Retinal pigment epithelial cell (primary cell): ENCODE measurements around the gene FBXO9.

Experiments used
- DNase-seq: peaks from one replicate; pipeline ENCODE4 v3.0.0-alpha.2; 2010; ENCODE audit warnings: low read depth
- H3K4me3 ChIP-seq: 2 replicates; pipeline ENCODE4 v1.5.1; 2011; ENCODE audit warnings: mild to moderate bottlenecking, low read length, control low read depth, moderate library complexity
- TF ChIP-seq, protein P1 (sequence below): conservative IDR thresholded peaks from 2 replicates; pipeline ENCODE4 v1.5.1; 2011; ENCODE audit warnings: low read depth, low read length, control low read depth, inconsistent platforms

The FBXO9 gene

DNA sequence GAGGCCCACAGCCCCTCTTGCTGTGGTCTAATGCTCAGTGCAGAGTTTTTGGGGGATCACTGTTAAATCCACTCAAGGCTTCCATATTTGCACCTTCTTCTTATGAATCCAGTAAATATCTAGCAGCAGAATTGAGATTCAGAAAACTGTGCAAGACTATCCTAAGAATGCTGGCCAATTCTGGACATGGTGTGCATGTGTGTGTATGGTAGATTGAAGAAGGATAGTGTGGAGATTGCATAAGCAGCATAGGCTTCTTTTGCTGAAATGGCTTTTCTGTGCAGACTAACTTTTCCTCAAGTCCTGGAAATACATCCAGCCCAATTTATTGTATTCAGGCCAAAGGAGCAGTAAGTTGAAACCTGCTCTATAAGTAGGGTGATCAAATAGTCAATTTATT lies 39.7 kb downstream of the FBXO9 start:
- TF ChIP-seq, protein P1, sequence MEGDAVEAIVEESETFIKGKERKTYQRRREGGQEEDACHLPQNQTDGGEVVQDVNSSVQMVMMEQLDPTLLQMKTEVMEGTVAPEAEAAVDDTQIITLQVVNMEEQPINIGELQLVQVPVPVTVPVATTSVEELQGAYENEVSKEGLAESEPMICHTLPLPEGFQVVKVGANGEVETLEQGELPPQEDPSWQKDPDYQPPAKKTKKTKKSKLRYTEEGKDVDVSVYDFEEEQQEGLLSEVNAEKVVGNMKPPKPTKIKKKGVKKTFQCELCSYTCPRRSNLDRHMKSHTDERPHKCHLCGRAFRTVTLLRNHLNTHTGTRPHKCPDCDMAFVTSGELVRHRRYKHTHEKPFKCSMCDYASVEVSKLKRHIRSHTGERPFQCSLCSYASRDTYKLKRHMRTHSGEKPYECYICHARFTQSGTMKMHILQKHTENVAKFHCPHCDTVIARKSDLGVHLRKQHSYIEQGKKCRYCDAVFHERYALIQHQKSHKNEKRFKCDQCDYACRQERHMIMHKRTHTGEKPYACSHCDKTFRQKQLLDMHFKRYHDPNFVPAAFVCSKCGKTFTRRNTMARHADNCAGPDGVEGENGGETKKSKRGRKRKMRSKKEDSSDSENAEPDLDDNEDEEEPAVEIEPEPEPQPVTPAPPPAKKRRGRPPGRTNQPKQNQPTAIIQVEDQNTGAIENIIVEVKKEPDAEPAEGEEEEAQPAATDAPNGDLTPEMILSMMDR, result no peak
- DNase-seq, result no peak
- no peak overlapping the region for H3K4me3 ChIP-seq

DNA sequence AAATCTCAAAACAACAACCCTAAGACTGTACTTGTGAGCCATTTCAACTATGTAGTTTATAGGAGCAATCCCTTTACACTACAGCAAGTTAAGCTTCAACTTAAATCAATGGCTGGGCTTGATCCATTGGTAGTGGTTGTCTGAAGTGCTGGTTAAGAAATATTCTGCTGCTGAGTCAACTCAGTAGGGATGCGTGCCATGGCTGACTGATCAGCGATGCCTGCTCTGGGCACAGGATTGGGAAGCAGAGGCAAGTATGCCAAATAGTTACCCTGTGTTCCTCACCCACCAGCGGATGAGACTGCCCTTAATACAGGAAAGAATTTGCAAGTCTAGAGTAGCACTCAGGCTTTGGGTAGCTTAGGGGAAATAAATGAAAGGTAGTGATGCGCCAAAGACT lies 41.9 kb downstream of the FBXO9 start:
- H3K4me3 ChIP-seq, result no peak overlapping the region
- DNase-seq, result peak; percentile 26
- TF ChIP-seq, protein P1, result no peak

DNA sequence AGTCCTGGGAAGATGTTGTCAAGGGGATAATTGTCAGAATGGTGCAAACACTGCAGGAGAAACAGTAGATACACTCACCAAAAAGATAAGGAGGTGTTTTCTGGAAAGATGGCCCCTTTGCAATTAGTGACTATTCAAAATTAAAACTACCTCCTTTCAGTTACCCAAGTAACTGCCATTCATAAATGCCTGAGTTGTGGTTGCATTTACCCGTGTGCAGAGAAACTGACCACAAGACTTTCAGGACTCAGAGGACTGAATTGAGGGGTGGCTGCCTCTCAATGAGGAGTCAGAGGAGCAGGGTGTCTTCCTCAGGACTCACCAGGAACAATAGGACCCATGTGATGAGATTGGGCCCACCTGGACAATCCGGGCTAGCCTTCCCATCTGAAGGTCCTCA lies 44.4 kb downstream of the FBXO9 start:
- no peak for DNase-seq
- TF ChIP-seq, protein P1, result no peak
- no peak overlapping the region for H3K4me3 ChIP-seq

DNA sequence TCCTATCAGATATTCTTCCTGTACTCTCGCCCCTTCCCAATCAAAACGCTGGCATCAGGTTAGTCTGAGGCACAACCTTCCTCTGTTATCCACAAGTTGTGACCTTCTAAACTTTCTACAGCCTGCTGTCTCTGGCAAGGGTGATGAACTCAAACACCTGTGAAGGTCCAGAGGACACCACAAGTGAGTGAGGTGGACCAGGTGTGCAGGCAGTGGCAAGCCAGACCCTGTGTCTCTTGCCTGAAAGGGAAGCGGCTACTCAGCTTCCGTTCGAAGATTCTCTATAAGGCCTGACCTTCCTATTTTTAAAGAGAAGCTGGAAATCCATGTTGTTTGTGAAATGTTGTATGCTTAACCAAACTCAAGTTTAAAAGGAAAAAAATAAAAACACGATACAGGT lies 46.7 kb downstream of the FBXO9 start:
- no peak for DNase-seq
- no peak overlapping the region for H3K4me3 ChIP-seq
- TF ChIP-seq, protein P1, result no peak

DNA sequence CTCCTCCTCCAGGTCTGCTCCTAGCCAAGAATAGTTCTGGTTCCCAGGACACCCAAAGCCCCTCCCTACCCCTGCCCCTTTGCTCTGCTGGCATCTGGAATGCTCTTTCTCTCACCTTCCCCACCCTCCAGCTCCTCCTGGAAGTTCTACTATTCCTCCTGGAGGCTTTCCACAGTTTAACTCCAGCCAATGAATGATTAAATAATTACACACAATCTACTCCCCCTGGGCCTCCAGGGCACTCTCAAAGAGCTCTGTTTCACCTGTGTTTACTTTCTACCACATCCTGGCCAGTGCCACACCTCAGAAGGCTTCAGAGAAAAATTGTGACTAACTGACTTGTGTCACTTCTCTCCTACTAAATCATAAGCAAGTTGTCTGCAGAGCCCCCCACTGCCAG lies 47.2 kb downstream of the FBXO9 start:
- TF ChIP-seq, protein P1, result no peak

DNA sequence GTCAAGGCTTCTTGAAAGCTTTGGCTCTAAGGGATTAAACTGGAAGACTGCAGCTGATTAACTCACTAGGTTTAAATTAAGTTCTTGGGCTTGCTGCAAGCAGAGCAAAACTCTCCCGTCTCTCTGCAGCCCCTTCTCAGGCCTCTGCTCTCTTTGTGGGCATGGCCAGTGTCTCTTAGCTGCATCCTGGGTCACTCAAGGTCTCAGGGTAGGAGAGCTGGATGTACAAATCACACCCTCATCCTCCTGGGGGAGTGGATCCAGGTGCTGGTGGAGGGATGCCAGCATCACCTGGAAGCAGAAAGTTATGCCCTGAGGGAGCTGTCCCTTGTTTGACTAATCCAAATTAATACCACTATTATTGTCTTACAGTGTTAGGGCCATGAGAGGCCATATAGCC lies 47.7 kb downstream of the FBXO9 start:
- no peak overlapping the region for H3K4me3 ChIP-seq
- DNase-seq, result no peak
- TF ChIP-seq, protein P1, result no peak

More for the DNA sequence above, 47.2 kb downstream of the FBXO9 start:
- no peak for DNase-seq
- H3K4me3 ChIP-seq, result no peak overlapping the region

DNA sequence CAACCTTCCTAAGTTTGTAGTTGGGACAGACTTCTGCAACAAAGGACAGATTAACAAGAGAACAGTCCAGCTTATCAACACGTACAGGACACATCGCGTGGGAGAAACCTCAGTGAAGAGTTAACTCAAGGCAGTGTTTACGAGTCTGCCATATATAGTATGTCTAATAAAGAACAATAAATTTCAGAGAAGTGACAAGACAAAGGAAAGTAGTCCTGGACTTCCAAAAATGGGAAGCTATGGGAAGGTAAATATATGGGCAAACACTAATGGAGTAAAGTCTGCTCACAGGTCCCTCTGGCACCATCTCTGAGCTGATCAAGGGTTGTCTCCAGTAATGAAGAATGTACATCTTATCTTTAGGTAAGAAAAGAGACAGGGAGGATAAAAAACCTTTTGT lies 48.5 kb downstream of the FBXO9 start:
- DNase-seq, result no peak
- TF ChIP-seq, protein P1, result no peak
- no peak overlapping the region for H3K4me3 ChIP-seq
